ENCODE data around the gene RGS16.
"Not testable (repeated sequence)": the region's sequence is repeated elsewhere in the genome, so short reads cannot be mapped to it uniquely, and the experiment has no call there.

The RGS16 gene

DNA sequence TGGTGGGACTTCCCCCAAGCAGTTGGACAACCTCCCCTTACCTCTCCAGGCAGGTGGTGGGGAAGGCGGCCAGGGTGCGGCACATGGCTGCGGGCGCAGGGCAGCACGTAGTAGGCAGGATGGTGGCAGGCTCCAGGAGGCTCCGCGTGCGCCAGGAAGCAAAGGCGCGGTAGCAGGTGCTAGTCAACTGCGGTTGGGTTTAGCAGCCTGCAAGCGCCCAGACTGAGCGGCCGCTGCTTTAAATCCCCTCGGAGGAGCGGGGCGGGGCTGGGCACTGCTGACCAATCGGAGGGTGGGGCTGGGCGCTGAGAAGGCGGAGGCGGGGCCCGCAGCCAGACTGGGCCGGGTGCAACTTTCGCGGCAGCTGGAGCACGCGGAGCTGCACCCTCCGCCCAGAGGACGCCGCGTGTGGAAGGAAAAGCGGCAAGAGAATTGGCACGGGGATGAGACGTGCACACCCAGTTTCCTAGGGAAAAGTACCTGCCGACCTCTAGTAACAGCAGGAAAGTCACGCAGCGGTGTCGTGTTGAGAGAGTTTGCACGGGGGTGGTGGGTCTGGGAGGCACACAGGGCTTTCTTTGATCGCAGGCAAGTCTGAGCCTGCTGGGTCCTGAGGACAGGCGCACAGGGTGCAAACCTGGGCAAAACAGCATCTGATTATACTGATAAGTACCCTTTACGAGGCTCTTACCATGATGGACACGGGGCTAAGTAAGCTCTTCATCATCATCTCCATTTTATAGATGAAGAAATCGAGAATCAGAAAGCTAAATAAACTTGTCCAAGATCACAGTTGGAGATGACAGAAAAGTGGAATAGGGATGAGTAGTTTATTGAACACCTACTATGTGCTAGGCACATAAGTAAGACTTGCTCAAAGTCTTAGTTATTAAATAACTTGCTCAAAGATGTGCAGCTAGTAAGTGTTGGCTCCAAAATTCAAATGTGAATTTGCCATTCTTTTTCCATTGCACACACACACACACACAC, at the start of gene RGS16:
Gene RGS16, minus strand, starts transcription at position 215 of the 990 bp plus-strand sequence. Its CDS starts 130 bp downstream, at position 85.
- DNase-seq = peak; percentile 91

DNA sequence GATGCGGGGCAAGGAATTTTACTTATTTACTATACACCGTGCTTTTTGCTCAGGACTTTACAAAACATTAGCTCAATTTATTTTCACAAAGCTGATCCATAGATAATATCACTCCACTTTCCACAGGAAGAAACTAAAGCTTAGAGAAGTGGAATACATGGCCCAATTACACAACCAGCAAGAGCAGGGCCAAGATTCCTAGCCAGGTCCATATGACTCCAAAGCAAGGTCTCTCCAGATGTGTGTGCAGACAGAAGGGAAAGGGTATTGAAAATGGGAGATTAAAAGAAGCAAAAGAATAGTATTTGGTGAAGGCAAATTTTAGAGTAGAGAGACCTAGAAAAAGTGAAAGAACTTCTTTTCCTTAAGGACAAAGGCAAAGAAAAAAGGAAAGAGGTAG, 49.8 kb upstream of the RGS16 start:
- DNase-seq = no peak

DNA sequence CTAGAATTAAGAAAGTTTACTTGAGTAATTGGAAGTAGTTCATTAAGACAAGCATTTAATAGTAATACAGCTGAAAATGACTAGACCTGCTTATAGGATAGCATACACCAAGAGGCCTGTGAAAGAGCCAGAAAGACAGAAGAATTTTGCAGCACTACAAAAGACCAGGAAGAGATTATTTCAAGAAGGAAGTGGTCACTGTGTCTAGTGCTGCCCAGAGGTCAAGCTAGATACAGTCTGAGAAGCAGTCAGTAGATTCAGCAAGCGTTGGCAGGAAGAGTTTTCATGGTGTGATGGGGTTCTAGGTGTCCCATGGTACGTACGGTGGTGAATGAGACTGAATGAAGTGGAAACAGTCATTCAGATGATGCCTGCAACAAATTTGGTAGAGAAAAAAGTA, 48.7 kb upstream of the RGS16 start:
- no peak for DNase-seq

- no peak for DNase-seq
Observed at GRCh38 chr1:182651339-182651724, 47.1 kb upstream of the RGS16 start.

GRCh38 chr1:182650678-182651338, 46.6 kb upstream of the RGS16 start:
- DNase-seq = no peak

GRCh38 chr1:182649041-182649440, 44.9 kb upstream of the RGS16 start:
- no peak for DNase-seq

- DNase-seq = no peak
Observed at GRCh38 chr1:182646739-182647138, 42.5 kb upstream of the RGS16 start.

- no peak for DNase-seq
Observed at GRCh38 chr1:182644886-182645285, 40.7 kb upstream of the RGS16 start.

DNA sequence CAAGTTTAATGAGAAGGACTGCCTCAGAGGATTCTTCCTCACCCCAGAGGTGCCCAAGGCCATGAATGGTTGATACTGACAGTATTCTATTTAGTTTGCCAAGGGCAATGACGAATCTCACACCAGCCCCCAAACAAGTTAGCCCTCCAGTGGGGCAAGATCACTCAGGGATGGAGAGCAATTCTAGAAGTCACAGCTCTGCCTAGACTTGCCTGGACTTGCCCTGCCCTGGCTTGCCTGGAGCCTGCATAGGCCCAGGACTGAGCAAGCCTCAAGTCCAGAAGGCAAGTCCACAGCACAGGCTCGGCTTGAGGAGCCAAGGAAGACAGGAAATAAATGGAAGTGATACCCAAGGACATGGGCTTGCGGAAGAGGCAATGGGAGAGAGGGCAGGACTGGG, 39.5 kb upstream of the RGS16 start:
- no peak for DNase-seq

DNA sequence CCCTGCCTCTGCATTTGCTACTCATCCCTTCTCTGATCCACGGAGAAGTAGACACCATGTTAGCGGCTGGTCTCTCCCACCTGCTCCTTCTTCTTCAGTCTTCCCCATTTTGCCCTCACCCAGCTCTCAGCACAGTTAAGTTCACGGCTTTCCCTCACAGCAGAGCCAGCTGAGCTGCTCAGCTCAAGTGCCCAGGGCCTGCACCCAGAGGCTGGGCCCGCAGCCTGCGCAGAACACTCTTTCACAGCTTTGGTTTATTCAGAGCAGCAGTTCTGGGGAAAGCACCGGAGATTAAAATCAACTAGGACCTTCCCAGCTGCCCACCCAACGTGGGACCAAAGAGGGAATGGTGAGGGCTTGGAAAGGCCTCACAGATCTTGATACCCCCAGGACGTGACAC, 38.3 kb upstream of the RGS16 start:
- DNase-seq = no peak

- no peak for DNase-seq
Observed at GRCh38 chr1:182641561-182641960, 37.4 kb upstream of the RGS16 start.

GRCh38 chr1:182639330-182639729, 35.1 kb upstream of the RGS16 start:
- DNase-seq = no peak

GRCh38 chr1:182637769-182638168, 33.6 kb upstream of the RGS16 start:
- DNase-seq = no peak

GRCh38 chr1:182635871-182636270, 31.7 kb upstream of the RGS16 start:
- no peak for DNase-seq

GRCh38 chr1:182634306-182635072, 30.3 kb upstream of the RGS16 start:
- no peak for DNase-seq

DNA sequence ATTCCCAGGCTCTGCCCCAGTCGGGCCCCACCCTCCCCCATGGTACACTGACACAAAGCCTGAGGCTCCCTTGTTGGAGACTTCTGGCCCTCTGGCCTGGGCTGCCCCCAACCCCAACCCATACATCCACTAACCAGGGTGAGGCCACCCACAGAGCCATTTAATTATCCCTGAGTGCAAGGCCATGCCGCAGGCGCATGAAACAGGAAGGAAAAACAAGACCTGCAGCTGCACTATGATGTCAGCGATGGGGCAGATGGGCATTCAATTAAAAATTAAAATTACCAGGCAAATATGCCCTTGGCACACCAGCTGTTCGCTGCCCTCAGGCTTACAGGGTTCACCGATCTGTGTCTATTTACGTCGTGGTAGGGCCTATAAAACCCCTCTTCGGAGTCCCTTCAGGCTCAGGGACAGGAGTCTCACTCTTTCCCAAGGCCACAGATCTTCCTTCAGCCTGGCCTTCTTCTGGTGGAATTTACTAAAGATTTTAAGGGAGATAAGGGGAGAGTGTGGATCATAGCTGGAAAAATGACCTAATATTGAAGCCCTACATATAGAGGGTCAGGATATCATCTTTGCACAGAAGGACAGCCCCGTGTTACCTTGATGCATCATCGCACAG, 29.6 kb upstream of the RGS16 start:
- DNase-seq = no peak

- DNase-seq = no peak
Observed at GRCh38 chr1:182633031-182633430, 28.8 kb upstream of the RGS16 start.

- DNase-seq = not testable (repeated sequence)
Observed at GRCh38 chr1:182632441-182632857, 28.3 kb upstream of the RGS16 start.

GRCh38 chr1:182631954-182632353, 27.8 kb upstream of the RGS16 start:
- DNase-seq = no peak

DNA sequence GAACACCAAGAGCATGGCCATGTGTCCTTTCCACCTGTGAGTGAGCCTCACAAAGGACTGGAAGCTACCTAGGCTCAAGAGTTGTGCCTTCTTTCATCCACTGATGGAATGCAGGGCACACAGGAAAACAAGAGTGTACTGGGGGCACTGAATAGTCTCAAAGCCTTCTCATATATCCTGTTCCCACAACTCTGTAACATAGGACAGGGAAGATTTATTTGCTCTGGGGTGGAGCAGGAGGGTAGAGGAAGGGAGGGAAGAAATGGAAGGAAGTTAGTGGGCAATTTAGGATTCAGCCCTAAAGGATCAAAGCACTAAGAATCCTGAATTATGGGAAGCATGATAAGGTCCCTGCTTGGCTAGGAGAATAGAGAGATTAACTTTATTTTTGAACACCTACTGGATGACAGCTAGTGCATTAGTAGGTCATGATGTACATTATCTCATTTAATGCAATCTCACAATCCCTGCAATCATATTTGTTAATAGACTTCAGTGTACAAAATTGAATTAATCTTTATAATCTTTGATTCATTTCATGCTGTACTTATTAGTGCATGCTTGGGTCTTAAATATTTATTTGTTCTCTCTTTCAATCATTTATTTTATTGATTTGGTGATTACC, 27.0 kb upstream of the RGS16 start:
- no peak for DNase-seq

DNA sequence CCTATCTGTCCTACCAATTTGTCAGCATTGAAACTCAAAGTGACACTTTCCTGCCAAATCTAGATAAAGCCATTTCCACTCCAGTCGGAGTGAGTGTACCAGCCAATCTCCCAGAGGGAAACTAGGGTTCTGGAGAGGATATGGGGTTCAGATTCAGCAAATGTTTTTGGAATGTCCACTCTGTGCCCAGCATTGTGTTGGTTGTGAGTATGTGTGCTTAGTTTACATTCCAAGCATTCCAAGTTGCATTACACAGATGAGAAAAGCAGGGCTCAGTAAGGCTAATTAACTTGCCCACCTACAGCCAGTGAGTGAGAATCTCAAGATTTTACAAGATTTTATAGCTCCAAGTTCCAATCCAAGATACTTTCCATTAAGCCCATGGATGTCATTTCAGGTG, 26.4 kb upstream of the RGS16 start:
- no peak for DNase-seq

GRCh38 chr1:182629499-182630096, 25.4 kb upstream of the RGS16 start:
- peak; percentile 55 to 66 for DNase-seq

All from activated CD4-positive, alpha-beta T cell treated with anti-CD3 and anti-CD28 coated beads, Interleukin-2, amount 50 U/mL, for 4 hours (primary cell).